GM21619 (cell line): ENCODE results near the gene ZNF394.

Experiments used
- ATAC-seq: cut with Tn5 transposase; IDR thresholded peaks from one replicate; pipeline ENCODE4 v1.9.1; 2021; ENCODE audit not compliant: unreplicated experiment

Gene ZNF394

DNA sequence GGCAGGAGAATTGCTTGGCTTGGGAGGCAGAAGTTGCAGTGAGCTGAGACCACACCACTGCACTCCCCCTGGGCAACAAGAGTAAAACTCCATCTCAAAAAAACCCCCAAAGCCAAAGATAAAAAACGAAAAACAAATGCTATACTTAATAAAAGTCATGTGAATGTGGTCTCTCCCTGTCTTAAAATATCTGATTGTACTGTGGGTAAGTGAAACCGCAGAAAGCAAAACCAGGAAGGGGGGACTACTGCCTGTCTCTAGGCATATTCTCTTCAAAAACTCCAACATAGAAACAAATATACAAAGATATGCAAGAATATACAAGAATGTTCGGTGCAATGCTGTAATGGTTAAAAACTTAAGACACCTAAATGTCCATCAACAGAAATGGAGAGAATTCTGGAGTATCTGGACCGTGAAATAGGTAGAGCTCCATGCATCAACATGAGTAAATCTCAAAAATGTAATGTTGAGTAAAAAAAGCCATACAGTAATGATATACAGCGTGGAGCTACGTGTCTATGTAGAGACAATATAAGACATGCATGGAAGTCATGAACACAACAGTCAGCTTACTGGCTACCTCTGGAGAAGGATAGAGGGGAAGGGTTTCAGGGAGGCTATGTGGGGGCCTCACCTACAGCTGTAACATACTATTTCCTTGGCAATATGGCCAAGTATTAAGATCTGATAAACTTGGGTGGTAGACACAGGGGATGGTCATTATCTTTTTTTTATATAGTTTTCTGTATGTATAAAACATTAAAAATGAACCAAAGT lies 2.1 kb downstream of the ZNF394 start:
- no peak for ATAC-seq

- no peak for ATAC-seq
Observed at GRCh38 chr7:99493823-99494222, 6.3 kb downstream of the ZNF394 start.

DNA sequence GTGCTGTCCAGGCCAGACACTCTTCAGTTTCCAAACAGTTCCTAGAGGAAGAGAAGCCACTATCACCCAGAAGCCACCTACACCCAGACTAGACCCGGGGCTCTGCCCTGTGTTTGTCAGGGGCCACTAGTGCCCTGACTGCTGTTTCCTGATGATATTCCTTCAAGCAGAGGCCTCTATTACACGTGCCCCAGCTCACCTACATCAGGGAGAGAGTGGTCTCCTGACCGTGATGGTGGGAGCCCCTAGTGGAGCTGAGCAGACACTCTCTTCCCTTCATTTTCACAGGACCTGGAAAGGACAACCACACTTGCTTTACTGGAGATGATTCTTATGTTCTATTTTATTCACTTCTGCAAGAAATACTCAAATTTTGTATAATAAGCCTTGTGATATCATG lies 9.2 kb downstream of the ZNF394 start:
- ATAC-seq, result no peak

- ATAC-seq, result no peak
Observed at GRCh38 chr7:99489235-99489634, 10.8 kb downstream of the ZNF394 start.

DNA sequence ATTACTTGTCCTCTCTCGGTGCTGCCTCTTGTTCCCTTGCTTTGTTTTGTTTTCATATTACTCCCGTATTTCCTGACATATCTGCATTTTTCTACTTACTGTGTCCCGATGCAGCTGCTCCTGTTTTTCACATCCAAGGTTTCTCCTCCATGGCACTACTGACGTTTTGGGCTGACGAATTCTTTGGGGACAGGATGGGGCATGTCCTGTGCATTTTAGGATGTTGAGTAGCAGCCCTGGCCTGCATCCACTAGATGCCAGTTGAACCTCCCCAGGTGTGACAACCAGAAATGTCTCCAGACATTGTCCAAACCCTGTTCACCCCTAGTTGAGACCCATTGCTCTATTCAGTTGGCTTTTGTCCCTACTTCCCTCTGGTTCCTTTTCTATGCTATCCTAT lies 15.0 kb downstream of the ZNF394 start:
- no peak for ATAC-seq

GRCh38 chr7:99478464-99479440 lies 21.3 kb downstream of the ZNF394 start:
- no peak for ATAC-seq

DNA sequence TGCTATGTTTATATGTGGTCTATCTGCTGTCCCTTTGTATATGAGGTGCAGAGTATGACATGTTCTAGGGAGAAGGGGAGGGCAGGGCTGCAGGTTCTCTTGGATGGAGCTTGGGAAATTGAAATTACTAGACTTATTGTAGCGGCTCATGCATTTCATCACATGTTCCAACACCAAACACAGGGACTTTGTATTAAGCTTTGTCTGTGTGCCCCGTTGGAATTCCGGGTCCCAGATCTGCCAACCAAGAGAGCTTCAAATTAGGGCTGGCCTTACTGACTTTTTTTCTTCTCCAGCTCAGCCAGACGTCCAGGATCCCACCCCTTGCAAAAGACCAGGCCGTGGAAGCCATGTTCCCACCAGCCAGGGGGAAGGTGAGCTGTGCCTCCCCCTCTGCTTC lies 24.0 kb downstream of the ZNF394 start:
- no peak for ATAC-seq

- ATAC-seq, result peak; percentile 16
Observed at GRCh38 chr7:99473315-99473596, 26.8 kb downstream of the ZNF394 start.

DNA sequence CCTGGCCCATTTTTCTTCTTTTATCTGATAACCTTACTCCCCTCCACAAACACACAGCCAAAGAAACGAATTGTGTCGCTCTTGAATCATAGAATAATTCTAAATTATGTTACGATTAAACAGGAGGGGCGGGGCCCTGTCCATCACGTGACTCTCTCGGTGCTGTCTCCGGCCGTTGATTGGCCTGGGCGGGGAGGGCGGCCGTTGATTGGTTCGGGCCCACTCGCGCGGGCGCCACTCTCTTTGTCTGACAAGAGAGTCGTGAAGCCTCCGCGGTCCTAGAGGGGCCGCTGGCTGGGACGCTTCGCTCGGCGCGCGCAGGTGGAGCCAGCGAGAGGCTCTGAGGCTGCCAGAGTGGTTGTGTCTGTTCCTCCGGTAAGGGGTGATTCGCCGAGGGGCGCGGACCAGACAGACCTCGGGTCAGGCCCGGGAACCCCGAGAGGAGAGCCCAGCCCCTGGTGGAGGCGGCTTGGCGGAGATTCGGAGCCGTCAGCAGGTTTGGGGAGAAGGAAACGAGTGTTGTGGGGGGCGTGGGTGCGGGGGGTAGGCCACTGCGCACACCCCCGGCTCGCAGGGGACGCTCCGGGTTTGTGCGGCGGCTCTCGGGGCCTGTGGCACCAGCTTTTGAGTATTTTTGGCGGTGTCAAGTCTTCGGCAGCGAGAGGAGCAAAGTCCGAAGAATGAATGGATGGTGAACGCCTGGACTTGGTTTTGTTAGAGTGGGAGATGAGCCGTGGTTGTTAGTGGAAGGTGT lies 27.3 kb downstream of the ZNF394 start, which contains the start of gene ZNF789:
ZNF789 (plus strand) TSS at position 330 of the 754 bp plus-strand sequence. CDS start 3,567 bp downstream, outside the sequence.
- peak; percentile 95 for ATAC-seq

GRCh38 chr7:99469381-99470065 lies 30.6 kb downstream of the ZNF394 start:
- ATAC-seq, result no peak

DNA sequence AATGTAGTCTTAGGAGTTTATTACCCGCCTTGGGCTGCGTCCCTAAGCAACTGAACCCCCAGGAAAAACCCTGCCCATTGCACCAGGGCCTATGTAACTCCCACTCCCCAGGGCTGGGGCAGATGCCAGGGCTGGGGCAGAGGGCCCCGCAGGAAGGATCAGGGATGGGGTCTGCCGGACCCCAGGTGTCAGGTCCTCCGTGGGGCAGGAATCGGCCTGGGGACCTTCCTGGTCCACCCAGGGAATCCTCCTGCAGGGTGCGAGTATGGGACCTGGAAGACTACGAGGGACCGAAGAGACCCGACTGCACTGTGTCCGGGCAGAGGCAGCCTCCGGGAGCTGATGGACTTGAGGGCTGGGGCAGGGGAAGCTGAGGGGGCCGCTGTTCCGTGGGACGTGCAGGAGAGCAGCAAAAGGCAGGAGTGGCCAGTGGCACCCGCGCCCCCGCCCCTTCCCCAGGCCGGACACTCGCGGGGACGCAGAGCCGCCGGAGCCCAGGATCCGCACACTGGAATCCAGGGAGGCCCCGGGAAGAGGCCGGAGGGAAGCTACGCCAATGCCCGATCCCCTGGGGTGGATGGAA lies 31.7 kb downstream of the ZNF394 start:
- ATAC-seq, result no peak

- ATAC-seq, result no peak
Observed at GRCh38 chr7:99465421-99465768, 34.7 kb downstream of the ZNF394 start.

- ATAC-seq, result no peak
Observed at GRCh38 chr7:99461221-99461620, 38.9 kb downstream of the ZNF394 start.

GRCh38 chr7:99460651-99461050 lies 39.4 kb downstream of the ZNF394 start:
- ATAC-seq, result no peak

- ATAC-seq, result no peak
Observed at GRCh38 chr7:99459087-99459486, 41.0 kb downstream of the ZNF394 start.

DNA sequence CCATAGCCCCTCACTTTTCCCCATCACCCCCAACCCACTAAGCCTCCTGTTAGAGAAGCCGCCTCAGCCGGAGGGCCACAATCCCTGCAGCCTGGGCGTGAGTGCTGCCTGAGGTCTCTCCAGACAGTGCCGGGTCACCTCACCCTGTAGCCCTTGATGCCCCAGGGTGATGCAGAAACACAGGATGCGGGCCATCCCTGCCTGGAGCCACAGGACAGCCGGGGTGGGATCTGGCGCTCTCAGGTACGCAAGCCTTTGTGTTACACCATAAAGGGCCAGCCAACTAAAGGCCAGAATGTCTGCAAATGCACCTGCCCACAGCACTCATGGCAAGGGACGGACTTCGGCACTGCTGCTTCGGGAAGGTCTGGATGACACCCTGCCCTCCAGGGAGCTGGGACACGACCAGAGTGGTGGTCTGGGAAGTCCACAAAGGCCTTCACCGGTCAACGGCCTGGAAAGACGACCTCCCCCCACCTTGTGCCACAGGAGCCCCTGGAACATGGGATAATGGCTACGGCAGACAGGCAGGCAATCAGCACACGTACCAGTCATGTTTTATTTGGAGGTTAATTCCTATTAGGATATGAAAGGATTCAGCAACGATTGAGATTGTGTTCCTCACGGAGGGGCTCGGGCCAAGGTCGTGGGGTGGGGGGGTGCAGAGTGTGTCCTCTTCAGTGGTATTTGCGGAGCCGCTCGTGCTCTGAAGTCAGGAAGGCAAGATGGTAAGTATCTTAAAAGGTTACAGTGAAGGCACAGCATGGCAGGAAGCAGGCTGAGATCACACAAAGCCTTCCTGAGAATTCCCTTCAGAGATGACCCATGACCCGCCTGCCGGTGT lies 42.2 kb downstream of the ZNF394 start:
- ATAC-seq, result no peak

DNA sequence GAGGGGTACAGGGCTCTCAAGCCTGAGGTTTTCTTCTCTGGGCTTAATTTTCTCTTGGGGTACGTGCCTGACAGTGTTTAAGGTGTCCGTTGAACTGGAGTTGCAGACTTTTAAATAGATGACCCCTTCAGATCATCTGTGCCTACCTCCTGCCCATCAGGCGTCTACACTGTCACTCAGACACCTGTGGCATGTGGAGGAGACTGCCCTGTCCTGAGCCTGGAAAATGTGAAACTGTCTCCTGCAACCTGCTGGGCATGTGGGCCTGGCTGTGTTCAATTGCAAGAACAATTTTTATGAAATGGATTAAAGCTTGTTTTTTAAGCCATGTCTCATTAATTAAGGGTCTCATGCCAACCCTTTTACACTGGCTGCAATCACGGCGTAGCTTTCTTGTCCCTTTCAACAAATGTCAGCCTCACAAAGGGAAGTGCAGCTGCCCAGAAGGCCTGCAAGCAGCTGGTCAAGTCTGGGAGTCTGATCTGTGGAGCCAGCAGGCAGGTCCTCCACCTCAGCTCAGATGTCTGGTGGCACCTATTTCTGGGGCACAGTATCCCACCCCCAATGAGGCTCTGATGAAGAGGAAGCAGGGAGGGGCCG lies 42.9 kb downstream of the ZNF394 start:
- ATAC-seq, result no peak

- ATAC-seq, result no peak
Observed at GRCh38 chr7:99456288-99456687, 43.8 kb downstream of the ZNF394 start.

DNA sequence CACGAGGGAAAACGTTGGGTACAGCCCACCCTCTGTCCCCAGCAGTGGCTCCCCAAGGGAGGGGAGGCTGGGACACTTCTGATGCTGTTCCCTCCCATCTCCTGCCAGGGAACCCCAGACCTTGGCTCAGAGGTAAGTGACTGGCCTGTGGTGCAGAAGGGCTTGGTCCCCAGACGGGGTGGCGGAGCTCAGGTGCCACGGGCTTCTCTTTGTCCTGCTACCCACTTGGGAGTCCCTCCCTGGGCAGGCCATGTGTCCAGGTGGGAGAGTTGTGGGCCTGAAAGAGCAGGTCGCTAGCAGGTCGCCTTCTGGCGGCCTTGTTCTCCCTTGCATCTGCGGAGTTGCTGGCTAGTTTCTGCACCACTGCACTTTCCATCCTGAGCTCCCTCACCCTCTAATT lies 44.2 kb downstream of the ZNF394 start:
- ATAC-seq, result no peak
